DMS53 treated with DMSO at 0.1 percent for 48 hours (cell line): ENCODE results near the gene AIPL1.
"Not testable (repeated sequence)": the region's sequence is repeated elsewhere in the genome, so short reads cannot be mapped to it uniquely, and the experiment has no call there.

Source experiments
- DNase-seq: peaks from one replicate; lab custom pipeline; 2025; ENCODE audit not compliant: unreplicated experiment; lab: John Stamatoyannopoulos, UW

The AIPL1 gene, protein sequence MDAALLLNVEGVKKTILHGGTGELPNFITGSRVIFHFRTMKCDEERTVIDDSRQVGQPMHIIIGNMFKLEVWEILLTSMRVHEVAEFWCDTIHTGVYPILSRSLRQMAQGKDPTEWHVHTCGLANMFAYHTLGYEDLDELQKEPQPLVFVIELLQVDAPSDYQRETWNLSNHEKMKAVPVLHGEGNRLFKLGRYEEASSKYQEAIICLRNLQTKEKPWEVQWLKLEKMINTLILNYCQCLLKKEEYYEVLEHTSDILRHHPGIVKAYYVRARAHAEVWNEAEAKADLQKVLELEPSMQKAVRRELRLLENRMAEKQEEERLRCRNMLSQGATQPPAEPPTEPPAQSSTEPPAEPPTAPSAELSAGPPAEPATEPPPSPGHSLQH

DNA sequence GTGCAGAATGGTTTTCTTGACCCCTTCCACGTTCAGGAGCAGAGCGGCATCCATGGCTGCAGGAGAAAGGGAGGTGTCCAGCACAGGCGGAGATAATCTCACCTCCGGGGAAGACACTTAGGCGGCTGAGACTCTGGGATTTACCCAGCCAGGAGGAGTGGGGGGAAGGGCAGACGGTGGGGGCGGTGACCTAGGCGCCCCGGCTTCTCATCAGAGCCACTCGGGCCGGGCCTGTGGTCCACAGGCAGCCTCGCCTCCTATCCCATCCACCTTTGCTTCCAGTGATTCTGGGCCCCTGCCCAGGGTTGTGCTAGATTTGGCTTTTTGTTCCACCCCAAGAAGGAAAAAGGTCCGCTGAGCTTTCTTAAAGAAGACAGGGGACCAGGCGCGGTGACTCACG lies at the start of gene AIPL1:
Gene AIPL1, minus strand, starts transcription at position 71 of the 400 bp plus-strand sequence. Its CDS starts 17 bp downstream, at position 54.
- DNase-seq, result no peak

DNA sequence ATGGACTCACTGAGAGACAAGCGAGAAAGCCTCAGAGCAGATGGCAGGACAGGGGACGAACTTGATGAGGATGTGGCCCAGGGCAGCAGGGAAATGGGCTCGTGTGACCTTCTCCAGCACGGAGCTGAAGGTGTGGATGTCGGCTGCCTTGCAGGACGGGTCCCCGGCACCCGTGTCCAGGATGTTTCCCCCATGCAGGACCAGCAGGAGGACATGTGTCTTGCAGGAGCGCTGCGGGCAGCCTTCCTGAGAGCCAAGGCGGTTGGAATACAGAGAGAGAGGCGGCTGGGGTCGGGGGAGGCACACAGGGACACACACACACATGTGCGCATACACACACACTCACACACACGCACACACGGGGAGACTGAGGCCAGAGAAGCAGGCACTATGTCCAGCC lies 48.6 kb upstream of the AIPL1 start:
- no peak for DNase-seq

DNA sequence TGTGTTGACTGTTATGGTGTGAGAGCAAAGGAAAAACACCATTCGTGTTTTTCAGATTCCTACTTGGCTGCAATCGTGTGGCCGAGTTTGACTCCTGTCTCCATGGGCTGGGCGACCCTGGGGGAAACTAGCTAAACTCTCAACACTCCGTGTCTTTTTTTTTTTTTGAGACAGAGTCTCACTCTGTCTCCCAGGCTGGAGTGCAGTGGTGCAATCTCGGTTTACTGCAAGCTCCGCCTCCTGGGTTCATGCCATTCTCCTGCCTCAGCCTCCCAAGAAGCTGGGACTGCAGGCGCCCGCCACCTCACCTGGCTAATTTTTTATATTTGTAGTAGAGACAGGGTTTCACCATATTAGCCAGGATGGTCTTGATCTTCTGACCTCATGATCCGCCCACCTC lies 47.9 kb upstream of the AIPL1 start:
- DNase-seq, result not testable (repeated sequence)

- no peak for DNase-seq
Observed at GRCh38 chr17:6482105-6482455, 47.2 kb upstream of the AIPL1 start.

DNA sequence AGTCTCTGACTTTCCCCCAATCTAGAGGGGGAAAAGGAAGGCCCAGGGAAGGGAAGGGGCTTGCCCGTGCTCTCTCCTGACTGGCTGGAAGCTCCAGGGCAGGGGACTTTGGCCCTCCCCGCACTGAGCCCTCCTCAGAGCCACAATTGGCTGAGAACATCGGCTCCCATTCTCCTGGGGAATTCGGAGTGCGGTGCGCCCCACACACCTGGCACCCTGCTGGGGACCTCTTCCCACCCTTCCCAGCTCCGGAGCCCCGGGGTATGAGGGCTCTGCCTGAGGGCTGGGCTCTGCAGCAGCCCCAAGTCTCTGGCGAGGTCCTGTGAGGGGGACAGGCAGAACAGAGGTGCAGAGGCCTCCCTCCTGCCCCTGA lies 45.4 kb upstream of the AIPL1 start:
- no peak for DNase-seq

DNA sequence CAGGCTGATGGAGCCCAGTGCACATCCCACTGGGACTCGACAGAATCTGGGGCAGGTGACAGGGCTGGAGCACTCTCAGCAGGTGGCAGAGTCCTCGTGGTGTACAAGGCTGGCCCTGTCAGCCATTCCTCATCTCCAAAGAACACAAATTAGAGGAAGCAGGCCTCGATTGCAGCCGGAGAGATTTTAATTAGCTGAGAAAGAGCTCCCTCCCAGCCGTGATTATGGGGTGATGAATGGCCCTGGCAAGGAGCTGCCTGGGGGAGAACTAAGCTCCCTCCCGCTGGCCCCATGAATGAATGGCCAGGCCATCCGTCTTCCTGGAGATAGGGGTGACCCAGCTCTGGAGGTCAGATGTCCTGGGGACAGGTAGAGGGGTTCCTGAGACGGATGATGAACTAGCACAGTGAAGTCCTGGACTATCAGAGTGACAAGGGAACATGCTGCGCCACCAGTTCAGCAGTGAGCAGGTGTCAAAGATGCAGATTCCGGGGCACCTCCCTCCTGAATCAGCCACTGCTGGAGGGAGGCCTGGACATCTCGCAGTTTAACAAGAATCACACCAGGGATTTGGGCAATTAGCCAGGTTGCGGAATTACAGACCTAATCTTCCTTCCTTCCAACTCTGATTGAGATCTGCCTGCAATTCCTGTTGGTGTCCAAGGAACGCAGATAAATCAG lies 44.8 kb upstream of the AIPL1 start:
- DNase-seq, result no peak

GRCh38 chr17:6478486-6478885 lies 43.6 kb upstream of the AIPL1 start:
- DNase-seq, result no peak

- DNase-seq, result no peak
Observed at GRCh38 chr17:6477831-6478383, 43.0 kb upstream of the AIPL1 start.

DNA sequence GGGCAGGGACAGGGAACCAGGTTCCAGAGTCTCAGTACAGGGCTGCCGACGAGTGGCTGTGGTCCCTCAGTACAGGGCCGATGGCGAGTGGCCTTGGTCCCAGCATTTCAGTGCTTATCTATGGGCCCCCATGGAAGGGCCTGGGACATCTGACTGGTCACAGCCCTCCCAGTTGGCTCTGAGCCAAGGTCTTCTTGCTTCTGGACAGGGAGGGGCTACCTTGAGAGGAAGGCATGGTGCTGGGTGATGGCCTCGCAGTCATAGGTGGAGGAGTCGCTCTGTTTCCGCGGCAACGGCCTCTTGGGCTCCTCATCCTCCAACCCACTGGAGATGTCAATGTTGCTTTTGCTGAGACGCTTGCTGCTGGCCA lies 41.9 kb upstream of the AIPL1 start:
- no peak for DNase-seq

DNA sequence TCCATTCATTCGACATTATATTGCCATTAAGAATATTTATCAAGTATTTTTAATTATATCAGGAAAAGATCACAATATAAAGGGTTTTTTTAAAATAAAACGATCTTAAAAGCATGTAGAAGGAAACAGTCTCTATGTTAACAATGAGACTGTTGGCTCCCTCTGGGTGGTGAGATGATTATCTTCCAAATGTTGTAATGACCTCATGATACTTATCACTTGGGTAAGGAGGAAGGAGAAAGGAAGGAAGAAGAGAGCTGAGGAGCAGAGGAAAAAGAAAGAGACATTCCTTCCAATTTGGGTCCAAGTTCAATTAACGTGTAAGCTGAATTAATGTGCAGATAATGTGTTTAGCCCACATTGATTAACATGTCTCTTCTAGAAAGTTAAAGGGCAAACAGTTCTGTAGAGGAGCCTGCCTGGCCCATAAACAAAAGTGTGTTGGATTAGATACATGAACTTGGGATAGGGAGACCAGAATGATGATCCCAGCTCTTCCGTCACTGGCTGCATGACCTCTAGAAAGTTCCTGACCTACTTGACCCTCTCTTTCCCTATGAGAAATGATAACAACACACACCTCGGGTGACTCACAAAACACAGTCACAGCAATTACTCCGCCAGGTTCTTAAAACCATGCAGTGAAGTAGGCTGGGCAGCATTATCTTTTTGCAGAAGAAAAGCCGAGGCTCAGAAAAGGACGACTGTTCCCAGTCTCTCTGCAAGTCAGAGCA lies 41.3 kb upstream of the AIPL1 start:
- DNase-seq, result no peak

GRCh38 chr17:6475411-6475810 lies 40.5 kb upstream of the AIPL1 start:
- DNase-seq, result no peak

- no peak for DNase-seq
Observed at GRCh38 chr17:6474906-6475305, 40.0 kb upstream of the AIPL1 start.

DNA sequence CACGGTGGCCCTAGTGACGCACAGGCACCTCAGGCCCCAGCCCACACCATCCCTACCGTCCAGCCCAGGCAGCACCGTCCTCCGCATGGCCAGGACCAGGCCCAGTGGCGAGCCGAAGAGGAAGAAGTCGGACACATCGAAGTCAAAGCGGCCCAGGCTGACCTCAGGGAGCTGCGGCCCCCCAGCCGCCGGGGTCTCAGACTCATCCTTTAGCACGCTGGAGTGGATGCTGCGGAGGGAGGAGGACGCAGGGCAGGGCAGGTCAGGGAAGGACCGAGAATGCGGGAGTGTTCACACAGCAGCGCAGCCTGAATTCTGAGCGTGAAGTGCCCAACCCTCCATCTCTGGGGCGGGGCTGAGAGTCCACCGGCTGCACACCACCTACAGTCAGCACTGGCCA lies 39.5 kb upstream of the AIPL1 start:
- DNase-seq, result no peak

DNA sequence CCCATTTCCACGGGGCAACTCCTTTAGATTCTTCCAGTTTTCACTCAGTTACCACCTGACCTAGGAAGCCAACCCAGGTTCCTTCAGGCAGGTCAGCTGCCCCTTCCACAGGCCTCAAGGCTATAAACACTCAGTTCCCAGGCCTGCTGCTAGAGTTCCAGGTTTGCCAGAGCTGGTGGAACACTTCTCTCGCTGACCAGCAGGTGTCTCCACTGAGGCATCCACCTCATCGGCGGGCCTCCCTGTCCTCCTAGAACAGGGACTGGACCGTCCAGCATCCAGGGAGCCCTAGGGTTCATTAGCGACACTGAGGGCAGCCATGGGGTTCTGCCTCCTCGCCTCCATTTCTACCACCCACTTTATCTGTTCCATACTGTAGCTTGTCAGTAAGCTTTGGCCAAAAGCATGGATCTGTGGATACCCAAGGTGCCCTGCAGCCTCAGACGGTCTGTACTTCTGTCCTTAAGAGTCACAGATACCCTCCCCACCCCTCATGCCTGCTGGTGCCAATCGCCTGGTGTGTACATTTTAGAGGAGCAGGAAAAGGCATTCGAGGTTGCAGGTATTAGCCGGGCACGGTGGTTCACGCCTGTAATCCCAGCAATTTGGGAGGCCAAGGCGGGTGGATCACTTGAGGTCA lies 38.3 kb upstream of the AIPL1 start:
- DNase-seq, result peak; percentile 82

DNA sequence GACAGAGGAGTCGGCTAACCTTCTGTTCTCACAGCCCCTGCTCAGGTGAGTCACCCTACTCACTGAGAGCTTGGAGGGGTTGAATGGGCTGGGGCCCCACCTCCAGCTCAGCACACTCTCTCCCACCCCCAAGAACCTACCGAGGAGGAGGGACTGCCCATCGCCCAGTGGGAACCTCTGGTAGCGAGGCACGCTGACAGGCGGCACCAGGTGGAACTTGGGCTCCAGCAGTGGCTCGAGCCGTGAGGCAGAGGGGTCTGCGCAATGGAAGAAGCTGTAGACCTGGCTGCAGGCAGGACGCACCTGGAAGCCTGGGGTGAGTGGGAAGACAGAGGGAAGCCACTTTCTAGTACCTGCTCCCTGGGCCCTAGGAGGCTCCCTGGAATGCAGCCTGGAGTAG lies 37.6 kb upstream of the AIPL1 start:
- no peak for DNase-seq

DNA sequence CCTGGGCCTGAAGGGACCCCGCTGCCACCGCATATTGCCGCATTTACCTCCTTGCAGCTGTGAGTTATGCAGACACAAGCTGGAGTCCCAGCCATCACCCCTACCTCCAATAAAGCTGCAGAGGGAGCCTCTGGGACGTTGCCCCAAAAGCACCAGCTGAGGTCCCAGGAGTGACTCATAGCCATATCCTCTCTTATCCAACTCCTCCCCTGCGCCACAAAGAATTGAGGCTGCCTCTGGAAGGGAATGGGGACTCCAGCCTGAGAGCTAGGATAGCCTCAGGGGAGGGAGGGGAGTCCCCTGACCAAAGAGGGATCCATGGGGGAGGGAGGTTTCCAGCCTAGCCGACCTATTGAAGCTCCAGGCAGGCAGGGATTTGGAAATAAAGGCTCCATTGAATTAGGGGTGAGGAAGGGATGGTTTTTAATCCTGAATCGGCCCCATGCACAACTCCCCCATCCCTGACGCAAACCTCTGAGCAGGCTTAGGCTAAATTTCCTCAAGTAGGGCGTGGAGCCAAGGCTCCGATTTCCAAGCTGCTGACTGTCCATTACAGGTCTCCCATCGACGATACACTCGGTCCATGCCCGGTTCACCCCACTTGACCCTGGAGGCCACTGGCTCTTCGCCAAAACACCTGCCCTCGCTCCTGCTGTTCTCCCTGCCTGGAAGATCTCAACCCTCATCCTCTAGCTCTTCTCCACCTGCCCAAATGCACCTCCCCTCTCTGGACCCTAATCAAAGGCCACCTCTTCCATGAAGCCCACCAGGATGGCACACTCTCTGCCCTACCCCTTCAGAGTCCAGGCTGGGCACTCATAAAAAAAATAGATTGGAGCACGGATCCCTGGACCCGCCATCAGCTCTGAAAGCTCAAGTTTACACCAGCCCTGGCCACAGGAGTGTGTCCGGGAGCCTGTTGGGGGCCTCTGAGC lies 36.9 kb upstream of the AIPL1 start:
- no peak for DNase-seq

DNA sequence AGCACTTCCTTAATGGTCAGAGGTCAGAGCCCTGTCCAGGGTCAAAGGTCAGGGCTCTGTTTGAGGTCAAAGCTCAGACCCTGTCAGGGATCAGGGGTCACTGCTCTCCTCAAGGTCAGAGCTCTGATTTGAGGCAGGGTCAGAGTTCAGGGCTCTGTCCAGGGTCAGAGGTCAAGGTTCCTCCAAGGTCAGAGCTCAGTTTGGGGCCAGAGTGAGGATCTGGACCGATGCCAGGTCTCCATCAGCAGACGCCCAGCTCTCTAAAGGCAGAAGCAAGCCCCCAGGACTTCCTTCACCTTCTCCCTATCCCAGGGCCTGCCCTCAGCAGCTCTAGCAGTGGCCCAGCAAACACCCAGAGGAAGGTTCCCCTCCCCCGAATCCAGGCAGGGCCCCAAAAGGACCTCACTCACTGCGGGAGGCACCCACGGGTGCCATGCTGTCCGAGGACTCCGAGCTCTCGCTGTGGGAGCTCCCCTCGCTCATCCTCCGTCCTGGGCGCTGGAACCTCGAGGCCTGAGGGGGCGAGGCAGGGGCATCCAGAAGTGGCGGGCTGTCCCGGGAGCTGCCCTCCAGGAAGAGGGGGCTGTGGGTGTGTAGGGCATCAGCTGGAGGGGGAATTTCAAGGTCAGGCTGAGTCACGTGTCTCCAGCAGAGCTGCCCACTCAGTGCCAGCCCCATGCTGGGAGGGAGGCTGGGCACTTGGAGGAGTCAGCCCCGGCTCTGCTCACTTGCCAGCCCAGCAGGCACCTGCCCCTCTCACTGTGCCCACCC lies 36.0 kb upstream of the AIPL1 start:
- no peak for DNase-seq

- DNase-seq, result no peak
Observed at GRCh38 chr17:6470146-6470718, 35.3 kb upstream of the AIPL1 start.
